WTC11 (cell line): Measurements from ENCODE around the gene EFCAB12. TPM values are rescaled to one million over a fixed set of nuclear protein-coding genes. Genes with fewer than 3 reads are reported as not detected.

Experiments
- ATAC-seq: fragments of 200-7000 bp; cut with Tn5 transposase; 2 replicates; pipeline ENCODE4 v1.10.0; 2021; ENCODE audit warnings: mild to moderate bottlenecking, moderate library complexity
- CTCF ChIA-PET: fragments of 300-600 bp; sonication (Branson Sonifier 250); formaldehyde crosslinking; loops from one replicate; lab custom pipeline; 2021; ENCODE audit warnings: antibody characterized with exemption; lab: Charles Lee
- POLR2A ChIA-PET: fragments of 350-600 bp; sonication (Branson Sonifier 250); formaldehyde crosslinking; loops from one replicate; lab custom pipeline; 2021; ENCODE audit warnings: antibody characterized with exemption; lab: Charles Lee
- DNase-seq: peaks from one replicate; pipeline ENCODE4 v3.0.0; 2021; ENCODE audit warnings: low spot score
- H3K27ac Mint-ChIP-seq: 2 replicates; pipeline ENCODE4 v1.8.0; 2021; ENCODE audit warnings: mixed read lengths
- H3K27me3 Mint-ChIP-seq: 2 replicates; pipeline ENCODE4 v1.8.0; 2021; ENCODE audit warnings: low read depth, mild to moderate bottlenecking, moderate library complexity, mixed read lengths
- H3K36me3 Mint-ChIP-seq: 2 replicates; pipeline ENCODE4 v1.8.0; 2021; ENCODE audit warnings: mixed read lengths
- H3K4me1 Mint-ChIP-seq: 2 replicates; pipeline ENCODE4 v1.8.0; 2022; ENCODE audit warnings: mixed read lengths
- H3K4me3 Mint-ChIP-seq: 2 replicates; pipeline ENCODE4 v1.8.0; 2021; ENCODE audit warnings: mild to moderate bottlenecking, moderate library complexity, mixed read lengths
- H3K9me3 Mint-ChIP-seq: 2 replicates; pipeline ENCODE4 v1.8.0; 2021; ENCODE audit warnings: mixed read lengths
- ATF1 ChIP-seq: sonication (generic); formaldehyde crosslinking; IDR thresholded peaks from 2 replicates; pipeline ENCODE4 v1.8.1; 2023; ENCODE audit warnings: mild to moderate bottlenecking, moderate library complexity, missing genetic modification reagents
- ATF3 ChIP-seq: sonication (generic); formaldehyde crosslinking; conservative IDR thresholded peaks from 2 replicates; pipeline ENCODE4 v1.8.1; 2022; ENCODE audit warnings: mild to moderate bottlenecking, missing genetic modification reagents
- MAX ChIP-seq: sonication (generic); formaldehyde crosslinking; IDR thresholded peaks from 2 replicates; pipeline ENCODE4 v1.8.0; 2022; ENCODE audit warnings: mild to moderate bottlenecking, missing genetic modification reagents
- NFE2L1 ChIP-seq: sonication (generic); formaldehyde crosslinking; IDR thresholded peaks from 2 replicates; pipeline ENCODE4 v1.8.1; 2023; ENCODE audit warnings: missing genetic modification reagents
- USF2 ChIP-seq: sonication (generic); formaldehyde crosslinking; IDR thresholded peaks from 2 replicates; pipeline ENCODE4 v1.8.1; 2023; ENCODE audit warnings: mild to moderate bottlenecking, missing genetic modification reagents, moderate library complexity
- ZNF532 ChIP-seq: fragments of 250-450 bp; sonication (Bioruptor Pico); IDR thresholded peaks from 2 replicates; pipeline ENCODE4 v1.9.0; 2021; ENCODE audit warnings: mild to moderate bottlenecking, borderline replicate concordance
- total RNA-seq: library from RNA; stranded (reverse); gene quantifications from 3 replicates; pipeline ENCODE4 v1.2.3, GENCODE V29; 2021
- TF ChIP-seq, protein P1 (sequence below): sonication (generic); formaldehyde crosslinking; IDR thresholded peaks from 2 replicates; pipeline ENCODE4 v1.8.0; 2022; ENCODE audit warnings: mild to moderate bottlenecking, missing genetic modification reagents

EFCAB12 gene
- total RNA-seq, 1 experiment from 2014 or later = 0.20 TPM

GRCh38 chr3:129370248-129370964, 58.0 kb downstream of the EFCAB12 start:
- Mint-ChIP-seq H3K36me3 (no peaks in the 10 kb centered on the region), H3K27me3 (peaks cover 2% of the 10 kb centered on the region; the same call in 1 of the 2 replicates), H3K4me3 (no peak overlapping the region), H3K4me1 (no peaks in the 10 kb centered on the region), H3K27ac (no peak overlapping the region), H3K9me3 (no peaks in the 10 kb centered on the region)
- no peak for TF ChIP-seq USF2
- TF ChIP-seq ATF3 = no peak
- no peak for TF ChIP-seq ATF1
- TF ChIP-seq ZNF532 = no peak
- TF ChIP-seq MAX (CRISPR knock-in tag) = no peak
- TF ChIP-seq, protein P1, sequence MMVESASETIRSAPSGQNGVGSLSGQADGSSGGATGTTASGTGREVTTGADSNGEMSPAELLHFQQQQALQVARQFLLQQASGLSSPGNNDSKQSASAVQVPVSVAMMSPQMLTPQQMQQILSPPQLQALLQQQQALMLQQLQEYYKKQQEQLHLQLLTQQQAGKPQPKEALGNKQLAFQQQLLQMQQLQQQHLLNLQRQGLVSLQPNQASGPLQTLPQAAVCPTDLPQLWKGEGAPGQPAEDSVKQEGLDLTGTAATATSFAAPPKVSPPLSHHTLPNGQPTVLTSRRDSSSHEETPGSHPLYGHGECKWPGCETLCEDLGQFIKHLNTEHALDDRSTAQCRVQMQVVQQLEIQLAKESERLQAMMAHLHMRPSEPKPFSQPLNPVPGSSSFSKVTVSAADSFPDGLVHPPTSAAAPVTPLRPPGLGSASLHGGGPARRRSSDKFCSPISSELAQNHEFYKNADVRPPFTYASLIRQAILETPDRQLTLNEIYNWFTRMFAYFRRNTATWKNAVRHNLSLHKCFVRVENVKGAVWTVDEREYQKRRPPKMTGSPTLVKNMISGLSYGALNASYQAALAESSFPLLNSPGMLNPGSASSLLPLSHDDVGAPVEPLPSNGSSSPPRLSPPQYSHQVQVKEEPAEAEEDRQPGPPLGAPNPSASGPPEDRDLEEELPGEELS = no peak
- ATAC-seq (no peak), DNase-seq (no peak)
- POLR2A ChIA-PET = no interaction called here
- CTCF ChIA-PET = interaction anchor here (1.8 kb wide), 1 partner anchor 13 kb away, joined by 8 read pairs; no protein-coding TSS in a partner anchor

DNA sequence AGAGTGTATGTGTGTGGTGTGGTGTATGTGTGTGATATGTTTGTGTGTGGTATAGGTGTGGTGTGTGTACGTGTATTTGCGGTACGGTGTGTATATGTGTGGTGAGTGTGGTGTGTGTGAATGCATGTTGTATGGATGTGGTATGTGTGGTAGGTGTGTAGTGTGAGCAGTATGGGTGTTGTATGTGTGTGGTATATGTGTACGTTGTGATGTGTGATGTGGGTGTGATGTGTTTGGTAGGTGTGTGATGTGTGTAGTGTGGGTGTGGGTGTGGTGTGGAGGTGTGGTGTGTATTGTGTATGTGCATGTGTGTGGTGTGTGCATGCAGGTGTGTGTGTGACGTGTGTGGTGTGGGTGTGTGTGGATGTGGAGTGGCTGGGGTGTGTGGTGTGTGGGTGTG, 58.7 kb downstream of the EFCAB12 start:
- no peak overlapping the region for H3K27ac Mint-ChIP-seq
- CTCF ChIA-PET = no interaction called here
- ATAC-seq = no peak
- POLR2A ChIA-PET = no interaction called here
- no peak for DNase-seq
- H3K36me3 Mint-ChIP-seq = peaks cover 3% of the 10 kb centered on the region; the same call in 1 of the 2 replicates
- peaks cover 3% of the 10 kb centered on the region; the same call in 1 of the 2 replicates for H3K9me3 Mint-ChIP-seq
- H3K4me1 Mint-ChIP-seq = no peaks in the 10 kb centered on the region
- TF ChIP-seq ZNF532 (no peak), NFE2L1 (CRISPR knock-in tag) (0 out of 2 replicates have a peak, but pooled peaks have one; percentile 44)
- TF ChIP-seq, all 79 proteins: peak for 1
- Mint-ChIP-seq H3K27me3 (peaks cover 3% of the 10 kb centered on the region; the same call in 1 of the 2 replicates), H3K4me3 (no peak overlapping the region)
